GM18505 (cell line): ENCODE data around the gene LBX1.

Experiments used
- ATAC-seq: cut with Tn5 transposase; IDR thresholded peaks from one replicate; pipeline ENCODE4 v1.9.1; 2021; ENCODE audit not compliant: unreplicated experiment
- POLR2A ChIP-seq: IDR thresholded peaks from 4 replicates; pipeline ENCODE4 v1.6.1; 2011; ENCODE audit warnings: borderline replicate concordance; ENCODE audit not compliant: insufficient read depth, insufficient read length; ENCODE audit errors: extremely low read depth

The LBX1 gene

GRCh38 chr10:101229266-101230182, at the start of gene LBX1:
TSS of gene LBX1 (minus strand) at chr10:101229463. CDS start at chr10:101228815, 648 bp downstream.
- TF ChIP-seq POLR2A, result no peak

GRCh38 chr10:101273741-101274140, 44.5 kb upstream of the LBX1 start:
- no peak for TF ChIP-seq POLR2A
- ATAC-seq, result no peak

More at GRCh38 chr10:101229266-101230182, at the start of gene LBX1:
- ATAC-seq, result no peak

- ATAC-seq, result no peak
- no peak for TF ChIP-seq POLR2A
Observed at GRCh38 chr10:101273330-101273729, 44.1 kb upstream of the LBX1 start.

- no peak for TF ChIP-seq POLR2A
- ATAC-seq, result no peak
Observed at GRCh38 chr10:101272229-101272868, 43.1 kb upstream of the LBX1 start.

- TF ChIP-seq POLR2A, result no peak
- no peak for ATAC-seq
Observed at GRCh38 chr10:101270763-101271162, 41.5 kb upstream of the LBX1 start.

GRCh38 chr10:101267776-101268175, 38.5 kb upstream of the LBX1 start:
- TF ChIP-seq POLR2A, result no peak
- no peak for ATAC-seq

- TF ChIP-seq POLR2A, result no peak
Observed at GRCh38 chr10:101267290-101267680, 38.0 kb upstream of the LBX1 start.

GRCh38 chr10:101266381-101267289, 37.4 kb upstream of the LBX1 start:
- no peak for ATAC-seq
- no peak for TF ChIP-seq POLR2A

More at GRCh38 chr10:101267290-101267680, 38.0 kb upstream of the LBX1 start:
- ATAC-seq, result no peak

- no peak for TF ChIP-seq POLR2A
Observed at GRCh38 chr10:101263150-101263752, 34.0 kb upstream of the LBX1 start.

GRCh38 chr10:101262147-101262546, 32.9 kb upstream of the LBX1 start:
- no peak for TF ChIP-seq POLR2A

More at GRCh38 chr10:101263150-101263752, 34.0 kb upstream of the LBX1 start:
- ATAC-seq, result no peak

GRCh38 chr10:101261702-101262101, 32.4 kb upstream of the LBX1 start:
- TF ChIP-seq POLR2A, result no peak
- no peak for ATAC-seq

More at GRCh38 chr10:101262147-101262546, 32.9 kb upstream of the LBX1 start:
- ATAC-seq, result no peak

GRCh38 chr10:101260764-101261481, 31.7 kb upstream of the LBX1 start:
- ATAC-seq, result no peak

More at GRCh38 chr10:101260764-101261481, 31.7 kb upstream of the LBX1 start:
- no peak for TF ChIP-seq POLR2A
